GM18873 (cell line): Measurements from ENCODE around the gene STAMBPL1.
"Not testable (repeated sequence)": the region's sequence is repeated elsewhere in the genome, so short reads cannot be mapped to it uniquely, and the experiment has no call there.

ENCODE experiments used
- ATAC-seq: cut with Tn5 transposase; IDR thresholded peaks from one replicate; pipeline ENCODE4 v1.9.1; 2021; ENCODE audit warnings: mild to moderate bottlenecking, moderate library complexity, moderate number of reproducible peaks; ENCODE audit not compliant: unreplicated experiment, low FRiP score

The STAMBPL1 gene

GRCh38 chr10:88915781-88916180 lies 35.7 kb downstream of the STAMBPL1 start:
- ATAC-seq, result no peak

- ATAC-seq, result no peak
Observed at GRCh38 chr10:88916231-88916630, 36.2 kb downstream of the STAMBPL1 start.

GRCh38 chr10:88916986-88917385 lies 36.9 kb downstream of the STAMBPL1 start:
- ATAC-seq, result no peak

GRCh38 chr10:88918191-88918905 lies 38.3 kb downstream of the STAMBPL1 start:
- no peak for ATAC-seq

- no peak for ATAC-seq
Observed at GRCh38 chr10:88919041-88919440, 39.0 kb downstream of the STAMBPL1 start.

- no peak for ATAC-seq
Observed at GRCh38 chr10:88920198-88920597, 40.2 kb downstream of the STAMBPL1 start.

GRCh38 chr10:88920986-88921593 lies 41.0 kb downstream of the STAMBPL1 start:
- ATAC-seq, result no peak

- no peak for ATAC-seq
Observed at GRCh38 chr10:88922041-88922440, 42.0 kb downstream of the STAMBPL1 start.

- ATAC-seq, result no peak
Observed at GRCh38 chr10:88923520-88923919, 43.5 kb downstream of the STAMBPL1 start.

- ATAC-seq, result no peak
Observed at GRCh38 chr10:88926566-88927415, 46.7 kb downstream of the STAMBPL1 start.

GRCh38 chr10:88927416-88927690 lies 47.3 kb downstream of the STAMBPL1 start:
- ATAC-seq, result no peak

GRCh38 chr10:88928254-88928653 lies 48.2 kb downstream of the STAMBPL1 start:
- ATAC-seq, result no peak

GRCh38 chr10:88931548-88931947 lies 51.5 kb downstream of the STAMBPL1 start:
- no peak for ATAC-seq

GRCh38 chr10:88932029-88932428 lies 52.0 kb downstream of the STAMBPL1 start:
- not testable (repeated sequence) for ATAC-seq

GRCh38 chr10:88932539-88933256 lies 52.7 kb downstream of the STAMBPL1 start:
- ATAC-seq, result no peak

- ATAC-seq, result no peak
Observed at GRCh38 chr10:88933564-88933963, 53.5 kb downstream of the STAMBPL1 start.

GRCh38 chr10:88934900-88935672 lies 55.0 kb downstream of the STAMBPL1 start:
- no peak for ATAC-seq

GRCh38 chr10:88936656-88937055 lies 56.6 kb downstream of the STAMBPL1 start:
- no peak for ATAC-seq

GRCh38 chr10:88938039-88938438 lies 58.0 kb downstream of the STAMBPL1 start:
- no peak for ATAC-seq

- no peak for ATAC-seq
Observed at GRCh38 chr10:88938938-88939337, 58.9 kb downstream of the STAMBPL1 start.
